ENCODE measurements around the gene NAT9. TPM values are rescaled to one million over a fixed set of nuclear protein-coding genes. Genes with fewer than 3 reads are reported as not detected.

The NAT9 gene
- total and polyA plus RNA-seq, 4 donors, result 27.1 to 47.4 (median 36.6) TPM

GRCh38 chr17:74750039-74750326 lies 26.2 kb downstream of the NAT9 start:
- H3K9ac ChIP-seq (ENCODE audit: insufficient read depth in 1 of 2, low read length in 2 of 2), result peak overlapping the region in 1 of 2 donors; percentile 62
- ATAC-seq (ENCODE audit: insufficient read depth, low FRiP score) (no peak), DNase-seq (no peak)
- no peak for TF ChIP-seq CTCF (IDR thresholded peaks at IDR 0.05; ENCODE audit: control extremely low read depth, extremely low read depth)
- H3K4me3 ChIP-seq, result peak overlapping the region; percentile 58
- H3K27ac ChIP-seq (ENCODE audit: low read depth in 1 of 2, low read length in 1 of 2), result no peak overlapping the region
- WGBS, 2 donors, result 32 to 50% methylated on average over 6 of the region's 6 CpGs
- peaks cover 0 to 3% (median under 1%) of the 10 kb centered on the region in 4 donors for H3K36me3 ChIP-seq (ENCODE audit: control insufficient read depth in 4 of 4, insufficient read depth in 4 of 4, low read length in 4 of 4)
- H3K27me3 ChIP-seq (ENCODE audit: control insufficient read depth in 3 of 3, insufficient read depth in 3 of 3, low read length in 2 of 3), result no peaks in the 10 kb centered on the region
- H3K4me1 ChIP-seq (ENCODE audit: control insufficient read depth in 5 of 5, insufficient read depth in 5 of 5, low read length in 5 of 5), result peaks cover 0 to 50% (median 24%) of the 10 kb centered on the region in 5 donors
- no peaks in the 10 kb centered on the region for H3K9me3 ChIP-seq (ENCODE audit: control insufficient read depth in 4 of 4, insufficient read depth in 3 of 4, low read length in 3 of 4)

- Histone ChIP-seq H3K4me1 (ENCODE audit: control insufficient read depth in 5 of 5, insufficient read depth in 5 of 5, low read length in 5 of 5) (peaks cover 0 to 55% (median 27%) of the 10 kb centered on the region in 5 donors), H3K36me3 (ENCODE audit: control insufficient read depth in 4 of 4, insufficient read depth in 4 of 4, low read length in 4 of 4) (no peaks in the 10 kb centered on the region), H3K27ac (ENCODE audit: low read depth in 1 of 2, low read length in 1 of 2) (peak overlapping the region; percentile 72 to 77), H3K9me3 (ENCODE audit: control insufficient read depth in 4 of 4, insufficient read depth in 3 of 4, low read length in 3 of 4) (no peaks in the 10 kb centered on the region), H3K4me3 (peak overlapping the region; percentile 58), H3K9ac (ENCODE audit: insufficient read depth in 1 of 2, low read length in 2 of 2) (peak overlapping the region in 1 of 2 donors; percentile 62), H3K27me3 (ENCODE audit: control insufficient read depth in 3 of 3, insufficient read depth in 3 of 3, low read length in 2 of 3) (no peaks in the 10 kb centered on the region)
- ATAC-seq (ENCODE audit: insufficient read depth, low FRiP score), result no peak
- DNase-seq, result peak in 1 of 3 donors; percentile 34
- whole genome bisulfite sequencing, 2 donors, result 2% methylated on average over 44 to 46 of the region's 46 CpGs
- no peak for TF ChIP-seq CTCF (IDR thresholded peaks at IDR 0.05; ENCODE audit: control extremely low read depth, extremely low read depth)
Measured at GRCh38 chr17:74749279-74750038, 26.7 kb downstream of the NAT9 start.

GRCh38 chr17:74748529-74749278 lies 27.4 kb downstream of the NAT9 start, which contains the start of gene NHERF1:
NHERF1 (plus strand) TSS chr17:74748628; CDS start chr17:74748847, 219 bp downstream.
- WGBS, 2 donors, result 0% methylated on average over 86 to 90 of the region's 90 CpGs

More at GRCh38 chr17:74748529-74749278, 27.4 kb downstream of the NAT9 start, which contains the start of gene NHERF1:
- Histone ChIP-seq H3K36me3 (ENCODE audit: control insufficient read depth in 4 of 4, insufficient read depth in 4 of 4, low read length in 4 of 4) (no peaks in the 10 kb centered on the region), H3K9me3 (ENCODE audit: control insufficient read depth in 4 of 4, insufficient read depth in 3 of 4, low read length in 3 of 4) (no peaks in the 10 kb centered on the region), H3K27ac (ENCODE audit: low read depth in 1 of 2, low read length in 1 of 2) (peak within 1 kb of the TSS; percentile 72 to 77), H3K27me3 (ENCODE audit: control insufficient read depth in 3 of 3, insufficient read depth in 3 of 3, low read length in 2 of 3) (no peaks in the 10 kb centered on the region), H3K9ac (ENCODE audit: insufficient read depth in 1 of 2, low read length in 2 of 2) (peak within 1 kb of the TSS in 1 of 2 donors; percentile 60), H3K4me1 (ENCODE audit: control insufficient read depth in 5 of 5, insufficient read depth in 5 of 5, low read length in 5 of 5) (peaks cover 0 to 56% (median 27%) of the 10 kb centered on the region in 5 donors), H3K4me3 (peak within 1 kb of the TSS; percentile 58)
- ATAC-seq (ENCODE audit: insufficient read depth, low FRiP score) (peak; percentile 95), DNase-seq (peak; percentile 94 to 96 (median 95))
- TF ChIP-seq CTCF (IDR thresholded peaks at IDR 0.05; ENCODE audit: control extremely low read depth, extremely low read depth), result no peak
